Activated naive CD4-positive, alpha-beta T cell treated with anti-CD3 and anti-CD28 coated beads, Interleukin-2, amount 50 U/mL, for 24 hours (primary cell): ENCODE data around the gene CHRM4.

Experiments
- H3K27ac Mint-ChIP-seq: one replicate; pipeline ENCODE4 v1.8.0; 2021; ENCODE audit warnings: mild to moderate bottlenecking, mixed read lengths
- H3K27me3 Mint-ChIP-seq: one replicate; pipeline ENCODE4 v1.8.0; 2021; ENCODE audit warnings: mixed read lengths
- H3K36me3 Mint-ChIP-seq: one replicate; pipeline ENCODE4 v1.8.0; 2021; ENCODE audit warnings: mixed read lengths
- H3K4me1 Mint-ChIP-seq: one replicate; pipeline ENCODE4 v1.8.0; 2021; ENCODE audit warnings: mixed read lengths
- H3K4me3 Mint-ChIP-seq: one replicate; pipeline ENCODE4 v1.8.0; 2021; ENCODE audit warnings: mild to moderate bottlenecking, mixed read lengths
- H3K9me3 Mint-ChIP-seq: one replicate; pipeline ENCODE4 v1.8.0; 2021; ENCODE audit warnings: mixed read lengths

The CHRM4 gene

DNA sequence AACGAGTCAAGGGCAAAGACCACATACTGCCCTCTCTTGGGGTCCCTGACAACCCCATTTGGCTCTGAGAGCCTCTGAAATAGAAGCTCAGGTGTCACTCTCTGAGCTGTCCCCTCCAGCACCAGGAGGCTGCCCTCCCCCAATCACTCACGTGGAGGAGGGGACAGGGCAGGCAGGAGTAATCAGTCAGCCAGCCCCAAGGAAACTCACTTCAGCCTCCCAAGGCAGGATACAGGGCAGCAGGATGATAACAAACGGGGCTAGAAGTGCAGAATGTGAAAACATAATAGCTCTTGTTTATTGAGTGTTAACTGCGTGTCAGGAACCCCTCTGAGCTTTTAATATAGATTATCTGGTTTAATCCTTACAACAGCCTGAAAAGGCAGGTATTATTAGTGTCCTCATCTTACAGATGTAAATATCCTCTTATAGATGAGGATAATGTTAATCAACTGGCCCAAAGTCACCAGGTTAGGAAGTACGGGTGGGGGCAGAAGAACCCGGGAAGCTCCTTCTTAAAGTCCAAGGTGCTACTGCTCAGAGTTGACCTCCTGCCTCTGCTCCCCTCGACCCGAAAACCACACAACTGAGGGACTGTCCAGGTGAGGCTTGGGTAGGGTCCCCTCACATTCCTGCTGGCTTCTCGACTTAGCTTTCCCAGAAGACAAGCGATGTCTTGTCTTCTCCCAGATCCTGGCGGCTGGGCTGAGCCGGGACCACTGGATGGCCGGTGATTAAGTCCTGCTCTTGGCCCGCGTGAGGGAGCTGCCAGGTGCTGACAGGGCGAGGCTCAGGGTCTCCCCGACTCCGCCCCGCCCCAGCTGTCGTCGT, 2.7 kb downstream of the CHRM4 start:
- Mint-ChIP-seq H3K9me3 (no peaks in the 10 kb centered on the region), H3K27ac (no peak overlapping the region), H3K4me3 (no peak overlapping the region), H3K36me3 (peaks cover 1% of the 10 kb centered on the region), H3K4me1 (peaks cover 30% of the 10 kb centered on the region), H3K27me3 (peaks cover 38% of the 10 kb centered on the region)

DNA sequence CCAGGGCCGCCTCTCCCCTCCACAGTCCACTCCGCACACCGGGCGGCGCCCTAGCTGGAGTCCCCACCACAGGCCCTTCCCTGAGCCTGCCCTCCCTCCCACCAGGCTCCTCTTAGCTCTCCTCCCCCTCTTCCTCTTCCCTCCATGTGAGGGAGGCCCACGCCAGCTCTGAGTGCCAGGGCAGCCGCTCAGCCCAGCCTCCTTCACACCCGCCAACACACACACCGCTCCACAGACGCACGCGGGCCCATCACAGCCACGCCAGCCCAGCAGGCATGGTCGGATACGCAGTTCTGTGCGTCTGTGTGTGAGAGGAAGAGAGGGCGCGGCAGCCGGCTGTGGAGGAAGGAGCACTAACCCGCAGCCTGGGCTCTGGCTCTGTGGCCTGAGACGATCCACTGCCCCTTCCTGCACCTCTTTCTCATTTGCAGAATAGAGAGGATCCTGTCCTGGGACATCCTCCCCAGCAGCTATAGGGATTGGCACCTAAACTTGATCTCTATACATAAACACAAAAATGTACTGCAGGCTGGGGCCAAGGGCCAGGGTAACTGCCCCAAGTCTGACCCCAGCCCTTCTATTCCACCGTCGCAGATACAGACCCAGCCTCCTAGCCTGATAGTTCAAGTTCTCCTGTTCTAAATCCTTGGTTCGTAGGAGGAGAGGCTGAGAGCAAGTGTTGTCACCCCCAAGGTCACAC, 3.5 kb downstream of the CHRM4 start:
- H3K36me3 Mint-ChIP-seq, result peaks cover 1% of the 10 kb centered on the region
- no peaks in the 10 kb centered on the region for H3K9me3 Mint-ChIP-seq
- no peak overlapping the region for H3K4me3 Mint-ChIP-seq
- no peak overlapping the region for H3K27ac Mint-ChIP-seq
- H3K27me3 Mint-ChIP-seq, result peaks cover 36% of the 10 kb centered on the region
- H3K4me1 Mint-ChIP-seq, result peaks cover 28% of the 10 kb centered on the region

DNA sequence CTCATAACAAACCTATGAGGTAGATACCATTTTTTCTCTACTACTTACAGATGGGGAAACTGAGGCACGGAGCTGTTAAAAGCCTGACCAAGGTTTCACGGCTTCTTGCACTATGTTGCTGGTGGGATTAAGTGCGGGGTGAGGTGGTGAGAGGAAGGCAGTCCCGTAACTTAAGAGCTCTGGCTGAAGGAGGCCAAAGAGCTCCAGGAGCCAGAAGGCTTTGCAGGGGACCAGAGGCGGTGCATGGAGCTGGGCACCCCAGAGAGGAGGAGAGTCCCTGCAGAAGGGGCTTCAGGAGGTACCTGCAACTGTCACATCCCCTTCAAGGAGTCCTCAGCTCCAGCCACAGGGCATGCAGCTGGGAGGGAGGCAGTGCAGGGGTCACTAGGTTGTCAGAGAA, 4.1 kb downstream of the CHRM4 start:
- Mint-ChIP-seq H3K27me3 (peaks cover 32% of the 10 kb centered on the region), H3K9me3 (no peaks in the 10 kb centered on the region), H3K4me3 (no peak overlapping the region), H3K27ac (no peak overlapping the region), H3K4me1 (peaks cover 22% of the 10 kb centered on the region), H3K36me3 (no peaks in the 10 kb centered on the region)

DNA sequence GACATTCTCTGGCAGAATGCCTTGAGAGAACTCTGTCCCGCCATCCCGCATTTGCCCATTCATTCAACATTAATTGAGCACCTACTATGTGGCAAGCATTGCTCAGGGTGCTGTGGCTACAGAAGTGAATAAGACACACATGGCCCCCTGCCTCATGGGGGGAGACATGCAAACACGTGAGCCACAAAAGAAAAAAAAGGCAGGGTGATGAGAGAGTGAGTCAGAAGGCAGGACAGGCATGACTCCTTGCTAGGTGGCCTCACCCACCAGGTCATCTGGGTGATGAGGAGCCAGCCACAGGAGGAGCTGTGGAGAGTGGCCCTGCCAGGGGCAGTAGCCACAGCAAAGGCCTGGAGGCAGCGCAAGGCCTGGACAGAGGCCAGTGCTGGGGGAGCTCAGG, 4.9 kb downstream of the CHRM4 start:
- Mint-ChIP-seq H3K36me3 (no peaks in the 10 kb centered on the region), H3K27me3 (peaks cover 32% of the 10 kb centered on the region), H3K4me3 (peak overlapping the region; percentile 30), H3K27ac (peak overlapping the region; percentile 80), H3K9me3 (no peaks in the 10 kb centered on the region), H3K4me1 (peaks cover 22% of the 10 kb centered on the region)

DNA sequence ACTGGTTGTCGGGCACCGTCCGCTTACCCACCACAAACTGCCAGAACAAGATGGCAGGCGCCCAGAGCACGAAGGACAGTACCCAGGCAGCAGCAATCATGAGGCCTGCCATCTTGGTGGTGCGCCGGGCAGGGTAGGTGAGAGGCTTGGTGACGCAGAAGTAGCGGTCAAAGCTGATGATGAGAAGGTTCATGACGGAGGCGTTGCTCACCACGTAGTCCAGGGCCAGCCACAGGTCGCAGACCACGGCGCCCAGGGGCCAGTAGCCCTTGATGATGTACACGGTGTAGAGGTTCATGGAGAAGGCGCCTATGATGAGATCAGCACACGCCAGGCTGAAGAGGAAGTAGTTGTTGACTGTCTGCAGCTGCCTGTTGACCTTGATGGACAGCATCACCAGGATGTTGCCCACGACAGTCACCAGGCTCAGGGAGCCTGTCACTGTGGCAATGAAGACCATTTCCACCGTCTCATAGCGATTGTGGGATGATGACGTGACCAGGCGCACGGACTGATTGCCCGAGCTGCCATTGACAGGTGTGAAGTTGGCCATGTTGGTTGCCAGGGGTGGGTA, 5.5 kb downstream of the CHRM4 start:
- H3K4me3 Mint-ChIP-seq, result no peak overlapping the region
- H3K36me3 Mint-ChIP-seq, result no peaks in the 10 kb centered on the region
- H3K4me1 Mint-ChIP-seq, result peaks cover 22% of the 10 kb centered on the region
- peaks cover 32% of the 10 kb centered on the region for H3K27me3 Mint-ChIP-seq
- no peaks in the 10 kb centered on the region for H3K9me3 Mint-ChIP-seq
- no peak overlapping the region for H3K27ac Mint-ChIP-seq

DNA sequence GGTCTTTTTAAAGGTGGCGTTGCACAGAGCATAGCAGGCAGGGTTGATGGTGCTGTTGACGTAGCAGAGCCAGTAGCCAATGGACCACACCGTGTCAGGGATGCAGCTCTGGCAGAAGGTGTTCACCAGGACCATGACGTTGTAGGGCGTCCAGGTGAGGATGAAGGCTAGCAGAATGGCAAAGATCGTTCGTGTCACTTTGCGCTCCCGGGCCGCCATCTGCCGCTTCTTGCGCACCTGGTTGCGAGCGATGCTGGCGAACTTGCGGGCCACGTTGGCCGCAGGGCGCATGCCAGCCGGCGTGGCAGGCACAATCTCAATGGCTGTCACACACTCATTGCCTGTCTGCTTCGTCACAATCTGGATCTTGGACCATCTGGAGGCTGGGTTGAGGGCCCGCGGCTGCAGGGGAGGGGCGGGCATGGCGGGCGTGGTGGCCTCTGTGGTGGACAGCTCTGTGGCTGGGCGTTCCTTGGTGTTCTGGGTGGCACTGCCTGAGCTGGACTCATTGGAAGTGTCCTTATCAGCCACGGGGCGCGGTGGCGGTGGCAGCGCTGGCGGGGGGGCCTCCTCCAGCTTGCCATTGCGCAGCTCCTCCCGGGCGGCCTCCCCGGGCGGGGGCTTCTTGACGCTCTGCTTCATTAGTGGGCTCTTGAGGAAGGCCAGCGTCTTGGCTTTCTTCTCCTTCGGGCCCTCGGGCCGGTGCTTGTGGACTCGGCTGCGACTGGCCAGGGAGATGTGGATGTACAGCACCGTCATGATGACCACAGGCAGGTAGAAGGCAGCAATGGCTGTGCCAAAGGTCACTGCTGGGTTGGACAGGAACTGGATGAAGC, 6.2 kb downstream of the CHRM4 start:
- no peak overlapping the region for H3K4me3 Mint-ChIP-seq
- no peaks in the 10 kb centered on the region for H3K9me3 Mint-ChIP-seq
- H3K36me3 Mint-ChIP-seq, result no peaks in the 10 kb centered on the region
- H3K27me3 Mint-ChIP-seq, result peaks cover 28% of the 10 kb centered on the region
- H3K27ac Mint-ChIP-seq, result no peak overlapping the region
- peaks cover 23% of the 10 kb centered on the region for H3K4me1 Mint-ChIP-seq

DNA sequence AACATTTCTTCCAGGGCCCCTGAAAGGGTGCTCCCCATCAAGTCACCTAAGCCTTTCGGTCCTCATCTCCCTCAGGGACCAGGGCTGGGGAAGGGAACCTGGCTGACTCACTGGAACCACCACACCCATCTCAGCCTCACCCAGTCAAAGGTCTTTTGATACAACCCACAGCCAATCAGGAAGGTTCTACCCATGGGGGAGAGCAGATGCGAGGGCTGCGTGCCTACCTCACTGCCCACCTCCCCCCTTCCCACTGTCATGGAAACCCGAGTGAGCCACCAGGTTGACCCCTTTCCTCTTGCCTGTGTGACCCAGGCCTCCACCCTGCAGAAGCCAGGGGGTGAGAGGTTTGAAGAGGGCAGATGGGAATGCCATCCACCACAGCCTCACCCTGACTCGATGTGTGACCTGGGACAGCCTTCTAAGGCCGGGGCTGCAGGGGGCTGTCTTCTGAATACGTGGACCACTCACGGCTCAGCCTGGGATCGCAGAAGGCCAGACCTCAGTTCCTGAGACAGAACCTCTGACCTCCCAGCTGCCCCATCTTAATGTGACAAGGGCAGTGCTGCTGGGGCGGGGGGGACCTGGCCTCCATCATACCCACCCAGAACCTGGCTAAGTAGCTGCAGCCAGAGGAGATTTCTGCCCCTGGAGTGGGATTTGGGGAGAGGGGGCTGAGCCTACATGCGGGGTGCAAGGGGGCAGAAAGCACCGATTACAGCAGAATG, 7.4 kb downstream of the CHRM4 start:
- no peak overlapping the region for H3K4me3 Mint-ChIP-seq
- H3K4me1 Mint-ChIP-seq, result peaks cover 21% of the 10 kb centered on the region
- H3K27me3 Mint-ChIP-seq, result peaks cover 26% of the 10 kb centered on the region
- H3K9me3 Mint-ChIP-seq, result no peaks in the 10 kb centered on the region
- H3K27ac Mint-ChIP-seq, result no peak overlapping the region
- H3K36me3 Mint-ChIP-seq, result no peaks in the 10 kb centered on the region

DNA sequence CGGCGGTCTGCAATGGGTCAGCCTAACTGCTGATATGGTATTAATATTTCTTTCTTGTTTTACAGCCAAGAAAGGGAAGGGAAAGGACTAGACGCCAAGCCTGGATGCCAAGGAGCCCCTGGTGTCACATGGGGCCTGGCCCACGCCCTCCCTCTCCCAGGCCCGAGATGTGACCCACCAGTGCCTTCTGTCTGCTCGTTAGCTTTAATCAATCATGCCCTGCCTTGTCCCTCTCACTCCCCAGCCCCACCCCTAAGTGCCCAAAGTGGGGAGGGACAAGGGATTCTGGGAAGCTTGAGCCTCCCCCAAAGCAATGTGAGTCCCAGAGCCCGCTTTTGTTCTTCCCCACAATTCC, 8.2 kb downstream of the CHRM4 start:
- Mint-ChIP-seq H3K27ac (no peak overlapping the region), H3K9me3 (no peaks in the 10 kb centered on the region), H3K4me3 (no peak overlapping the region), H3K4me1 (peaks cover 18% of the 10 kb centered on the region), H3K36me3 (no peaks in the 10 kb centered on the region), H3K27me3 (peaks cover 24% of the 10 kb centered on the region)

DNA sequence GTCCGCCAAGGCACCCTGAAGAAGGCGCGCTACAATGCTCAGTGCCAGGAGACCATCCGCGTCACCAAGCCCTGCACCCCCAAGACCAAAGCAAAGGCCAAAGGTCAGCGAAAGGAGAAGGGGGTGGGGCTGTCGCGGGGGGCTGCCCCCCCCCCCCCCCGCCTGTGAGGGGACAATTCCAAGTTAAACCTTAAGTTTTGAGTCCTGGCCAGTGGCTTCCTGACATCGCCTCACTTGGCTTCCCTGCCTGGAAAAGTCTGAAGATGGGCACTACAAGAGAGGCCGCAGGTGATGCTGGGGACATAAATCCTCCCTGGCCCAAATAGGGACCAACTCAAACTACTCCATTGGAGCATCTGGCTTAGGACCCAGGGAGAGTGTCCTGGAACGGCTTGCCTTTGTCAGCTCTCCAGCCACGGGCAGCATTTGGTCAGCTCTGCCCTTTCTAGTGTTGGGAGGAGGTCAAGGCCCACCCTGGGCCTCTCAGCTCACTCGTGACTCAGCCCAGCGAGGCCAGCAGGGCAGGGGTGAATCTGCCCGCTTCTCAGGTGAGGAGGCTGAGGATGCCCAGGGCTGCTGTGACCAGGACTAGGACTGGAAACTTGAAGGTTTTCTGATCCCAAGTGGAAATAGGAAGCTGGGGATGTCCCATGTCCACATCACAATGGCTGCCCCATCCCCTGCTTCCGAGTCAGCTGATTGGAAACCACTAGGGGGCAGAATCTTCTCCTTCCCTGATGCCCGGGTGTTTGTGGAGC, 8.8 kb downstream of the CHRM4 start:
- H3K9me3 Mint-ChIP-seq, result no peaks in the 10 kb centered on the region
- H3K27ac Mint-ChIP-seq, result no peak overlapping the region
- peaks cover 12% of the 10 kb centered on the region for H3K4me1 Mint-ChIP-seq
- peak overlapping the region; percentile 73 for H3K4me3 Mint-ChIP-seq
- H3K36me3 Mint-ChIP-seq, result no peaks in the 10 kb centered on the region
- peaks cover 18% of the 10 kb centered on the region for H3K27me3 Mint-ChIP-seq

DNA sequence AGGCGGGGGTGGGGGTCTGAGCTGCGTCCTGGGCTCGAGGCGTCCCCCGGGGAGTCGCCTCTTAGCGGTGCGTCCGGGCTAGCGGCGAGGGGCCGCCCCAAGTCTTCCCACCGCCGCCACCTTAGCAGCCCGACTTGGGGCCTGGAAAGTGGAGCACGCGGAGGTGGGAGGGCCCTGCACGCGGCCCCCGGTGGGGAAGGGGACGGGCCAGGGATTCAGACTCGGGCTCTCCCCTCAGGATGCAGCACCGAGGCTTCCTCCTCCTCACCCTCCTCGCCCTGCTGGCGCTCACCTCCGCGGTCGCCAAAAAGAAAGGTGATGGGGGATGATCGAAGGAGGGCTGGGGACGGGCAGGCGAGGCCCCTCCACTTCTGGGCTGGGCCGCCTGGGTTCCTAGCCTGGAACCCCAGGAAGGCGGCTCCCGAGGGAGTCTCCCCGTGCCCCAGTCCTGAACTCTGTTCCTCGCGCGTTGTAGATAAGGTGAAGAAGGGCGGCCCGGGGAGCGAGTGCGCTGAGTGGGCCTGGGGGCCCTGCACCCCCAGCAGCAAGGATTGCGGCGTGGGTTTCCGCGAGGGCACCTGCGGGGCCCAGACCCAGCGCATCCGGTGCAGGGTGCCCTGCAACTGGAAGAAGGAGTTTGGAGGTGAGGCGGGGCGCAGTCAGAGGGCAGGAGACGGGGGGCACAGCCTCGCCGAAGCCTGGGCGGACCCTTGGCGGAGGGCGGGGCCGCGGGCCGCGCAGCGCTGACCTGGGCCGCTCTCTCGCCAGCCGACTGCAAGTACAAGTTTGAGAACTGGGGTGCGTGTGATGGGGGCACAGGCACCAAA, 9.5 kb downstream of the CHRM4 start:
- Mint-ChIP-seq H3K4me1 (peaks cover 12% of the 10 kb centered on the region), H3K36me3 (peaks cover 2% of the 10 kb centered on the region), H3K27ac (peak overlapping the region; percentile 23), H3K4me3 (peak overlapping the region; percentile 73), H3K9me3 (no peaks in the 10 kb centered on the region), H3K27me3 (peaks cover 16% of the 10 kb centered on the region)

DNA sequence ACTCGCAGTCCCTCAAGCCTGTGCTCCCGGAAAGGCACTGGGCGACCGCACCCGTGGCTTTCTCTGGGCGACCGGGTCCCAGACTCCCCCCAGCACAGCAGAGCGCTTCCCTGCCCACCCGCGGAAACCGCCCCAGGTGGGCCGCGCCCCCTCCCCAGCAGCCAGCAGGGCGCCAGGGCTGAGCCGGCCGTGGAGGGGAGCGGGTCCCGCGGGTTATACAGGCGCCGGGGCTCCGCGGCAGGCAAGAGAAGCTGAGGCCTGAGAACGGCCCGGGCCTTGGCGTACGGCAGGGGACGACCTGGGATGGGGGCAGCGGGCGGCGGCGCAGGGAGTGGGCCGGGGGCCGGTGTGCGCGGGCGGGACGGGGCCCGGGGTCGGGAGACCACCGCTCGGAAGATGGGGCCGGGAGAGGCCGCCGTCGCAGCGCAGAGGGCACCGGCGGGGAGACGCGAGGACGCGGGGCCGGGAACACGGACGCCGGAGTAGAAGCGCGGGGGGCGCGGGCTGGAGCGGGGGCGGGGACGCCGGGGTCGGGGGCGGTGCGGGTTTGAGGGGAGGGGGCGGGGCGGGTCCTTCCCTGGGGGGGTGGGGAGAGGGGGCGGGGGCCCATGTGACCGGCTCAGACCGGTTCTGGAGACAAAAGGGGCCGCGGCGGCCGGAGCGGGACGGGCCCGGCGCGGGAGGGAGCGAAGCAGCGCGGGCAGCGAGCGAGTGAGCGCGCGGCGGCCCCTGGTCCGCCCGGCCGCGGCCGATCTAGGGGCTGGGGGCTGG, 10.3 kb downstream of the CHRM4 start, which contains the start of gene MDK:
Gene MDK, plus strand, starts transcription at position 622 of the 771 bp plus-strand sequence. CDS start 389 bp downstream, outside the sequence.
- H3K4me3 Mint-ChIP-seq, result peak within 1 kb of the TSS; percentile 77
- peak within 1 kb of the TSS; percentile 23 for H3K27ac Mint-ChIP-seq
- H3K36me3 Mint-ChIP-seq, result peaks cover 2% of the 10 kb centered on the region
- peaks cover 5% of the 10 kb centered on the region for H3K4me1 Mint-ChIP-seq
- peaks cover 8% of the 10 kb centered on the region for H3K27me3 Mint-ChIP-seq
- no peaks in the 10 kb centered on the region for H3K9me3 Mint-ChIP-seq

DNA sequence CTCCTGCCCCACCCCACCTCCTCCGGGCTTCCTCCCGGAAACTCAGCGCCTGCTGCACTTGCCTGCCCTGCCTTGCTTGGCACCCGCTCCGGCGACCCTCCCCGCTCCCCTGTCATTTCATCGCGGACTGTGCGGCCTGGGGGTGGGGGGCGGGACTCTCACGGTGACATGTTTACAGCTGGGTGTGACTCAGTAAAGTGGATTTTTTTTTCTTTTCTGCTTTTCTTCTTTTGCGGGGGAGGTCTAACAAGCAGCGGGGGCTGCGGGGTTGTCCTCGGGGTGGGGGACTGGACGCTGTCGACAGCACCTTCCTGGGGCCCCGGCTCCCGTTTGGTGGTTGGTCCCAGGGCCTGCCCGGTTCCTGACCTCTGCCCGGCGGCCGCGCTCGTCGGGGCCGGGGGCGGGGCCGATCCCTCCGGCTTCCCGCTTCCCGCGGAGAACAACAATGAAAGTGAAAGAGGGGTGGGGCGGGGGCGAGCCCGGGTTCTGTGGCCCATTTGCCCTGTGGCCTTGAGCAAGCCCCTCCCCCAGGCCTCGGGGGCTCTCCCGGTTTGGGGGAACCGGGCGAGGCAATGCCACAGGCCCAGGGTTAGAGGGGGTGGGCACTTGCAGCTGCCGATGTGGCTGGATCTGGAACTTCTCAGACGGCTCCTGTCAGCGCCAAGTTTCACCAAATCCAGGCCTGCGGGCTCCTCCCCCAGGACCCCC, 11.1 kb downstream of the CHRM4 start:
- H3K27me3 Mint-ChIP-seq, result peaks cover 2% of the 10 kb centered on the region
- H3K4me1 Mint-ChIP-seq, result peaks cover 4% of the 10 kb centered on the region
- no peaks in the 10 kb centered on the region for H3K9me3 Mint-ChIP-seq
- H3K4me3 Mint-ChIP-seq, result peak overlapping the region; percentile 77
- H3K36me3 Mint-ChIP-seq, result peaks cover 2% of the 10 kb centered on the region
- H3K27ac Mint-ChIP-seq, result peak overlapping the region; percentile 78
